ENCODE data around the gene DCLRE1B.

Gene DCLRE1B

GRCh38 chr1:113886417-113887401, 18.4 kb upstream of the DCLRE1B start:
- no peak for DNase-seq (ENCODE audit: low read depth in 1 of 2, low spot score in 1 of 2)

- no peak for DNase-seq (ENCODE audit: low read depth in 1 of 2, low spot score in 1 of 2)
Observed at GRCh38 chr1:113887402-113888175, 17.5 kb upstream of the DCLRE1B start, which contains the start of gene BCL2L15. TSS of gene BCL2L15 (minus strand) at chr1:113887581. CDS start at chr1:113887375, 206 bp downstream.

GRCh38 chr1:113890816-113891215, 14.3 kb upstream of the DCLRE1B start:
- no peak for DNase-seq (ENCODE audit: low read depth in 1 of 2, low spot score in 1 of 2)

DNA sequence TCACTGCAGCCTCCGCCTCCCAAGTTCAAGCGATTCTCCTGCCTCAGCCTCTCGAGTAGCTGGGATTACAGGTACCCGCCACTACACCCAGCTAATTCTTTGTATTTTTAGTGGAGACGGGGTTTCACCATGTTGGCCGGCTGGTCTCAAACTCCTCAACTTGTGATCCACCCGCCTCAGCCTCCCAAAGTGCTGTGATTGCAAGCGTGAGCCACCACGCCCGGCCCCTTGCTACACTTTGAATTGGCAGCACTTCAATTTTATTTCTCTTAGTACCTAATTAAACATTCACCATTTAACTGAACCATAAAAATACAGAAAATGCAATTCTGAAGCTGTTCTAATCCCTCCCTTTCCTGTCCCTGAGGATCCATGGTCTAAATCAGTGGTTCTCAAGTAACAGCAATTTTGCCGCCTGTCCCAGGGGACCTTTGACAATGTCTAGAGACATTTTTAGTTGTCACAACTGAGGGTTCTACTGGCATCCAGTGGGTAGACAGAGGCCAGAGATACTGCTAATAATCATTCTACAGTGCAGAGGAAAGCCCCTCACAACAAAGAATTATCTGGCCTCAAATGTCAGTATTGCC, 13.4 kb upstream of the DCLRE1B start:
- no peak for DNase-seq (ENCODE audit: low read depth in 1 of 2, low spot score in 1 of 2)

GRCh38 chr1:113893267-113893666, 11.9 kb upstream of the DCLRE1B start:
- no peak for DNase-seq (ENCODE audit: low read depth in 1 of 2, low spot score in 1 of 2)

- no peak for DNase-seq (ENCODE audit: low read depth in 1 of 2, low spot score in 1 of 2)
Observed at GRCh38 chr1:113895098-113895497, 10.0 kb upstream of the DCLRE1B start.

- no peak for DNase-seq (ENCODE audit: low read depth in 1 of 2, low spot score in 1 of 2)
Observed at GRCh38 chr1:113895961-113896360, 9.2 kb upstream of the DCLRE1B start.

GRCh38 chr1:113898241-113898814, 6.8 kb upstream of the DCLRE1B start:
- DNase-seq (ENCODE audit: low read depth in 1 of 2, low spot score in 1 of 2), result no peak

DNA sequence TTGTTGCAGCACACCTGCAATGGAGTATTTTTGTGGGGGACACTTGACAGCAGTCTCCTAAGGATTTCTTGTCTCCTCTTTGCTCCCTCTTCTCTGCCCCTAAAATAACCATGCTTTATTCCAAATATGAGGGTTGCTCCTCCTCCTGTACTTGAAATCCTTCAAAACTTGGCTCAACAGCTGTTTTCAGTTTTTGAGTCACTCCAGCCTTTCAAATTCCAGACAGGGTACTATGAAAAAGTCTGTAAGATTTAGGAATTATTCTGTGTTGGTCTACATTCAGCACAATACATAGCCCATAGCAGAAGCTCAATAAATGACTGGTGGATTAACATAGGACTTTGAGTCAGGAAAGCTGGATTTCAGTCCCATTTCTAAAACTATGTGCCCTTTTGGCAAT, 6.0 kb upstream of the DCLRE1B start:
- DNase-seq (ENCODE audit: low read depth in 1 of 2, low spot score in 1 of 2), result no peak

- DNase-seq (ENCODE audit: low read depth in 1 of 2, low spot score in 1 of 2), result no peak
Observed at GRCh38 chr1:113901191-113901590, 3.9 kb upstream of the DCLRE1B start.

DNA sequence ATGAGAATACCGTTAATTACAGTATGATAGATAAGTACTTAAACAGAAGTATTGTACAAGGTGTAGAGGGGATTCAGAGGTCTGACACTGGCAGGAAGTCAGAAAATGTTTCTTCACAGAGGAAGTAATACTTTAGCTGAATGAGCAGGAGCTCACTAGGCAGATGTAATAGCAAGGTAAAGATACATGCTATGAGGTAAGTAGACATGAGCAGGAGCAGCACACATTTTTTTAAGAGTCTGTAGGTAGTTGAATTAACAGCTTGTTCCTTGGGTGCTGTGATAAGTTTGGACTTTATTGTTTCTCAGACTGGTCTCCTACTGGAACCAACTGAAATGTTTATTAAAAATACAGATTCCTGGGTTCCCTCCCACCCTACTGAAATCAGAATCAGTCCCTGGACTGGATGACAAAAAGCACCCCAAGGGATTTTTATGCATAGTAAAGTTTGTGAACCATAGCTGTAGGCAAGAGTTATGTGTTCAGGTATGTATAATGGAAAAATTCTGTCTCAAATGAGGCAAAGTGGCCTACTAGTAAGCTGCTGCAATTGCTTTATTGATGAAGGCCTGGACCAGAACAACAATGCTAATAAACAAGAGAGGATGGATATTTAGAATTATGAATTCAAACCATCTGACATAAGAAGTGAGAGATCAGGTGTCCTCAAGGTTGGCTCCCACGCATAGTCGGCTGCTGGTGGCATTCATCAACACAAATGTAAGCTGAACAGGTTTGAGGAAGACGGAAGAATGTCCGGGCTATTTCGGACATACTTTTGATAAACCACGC, 1.4 kb upstream of the DCLRE1B start:
- DNase-seq (ENCODE audit: low read depth in 1 of 2, low spot score in 1 of 2), result no peak

DNA sequence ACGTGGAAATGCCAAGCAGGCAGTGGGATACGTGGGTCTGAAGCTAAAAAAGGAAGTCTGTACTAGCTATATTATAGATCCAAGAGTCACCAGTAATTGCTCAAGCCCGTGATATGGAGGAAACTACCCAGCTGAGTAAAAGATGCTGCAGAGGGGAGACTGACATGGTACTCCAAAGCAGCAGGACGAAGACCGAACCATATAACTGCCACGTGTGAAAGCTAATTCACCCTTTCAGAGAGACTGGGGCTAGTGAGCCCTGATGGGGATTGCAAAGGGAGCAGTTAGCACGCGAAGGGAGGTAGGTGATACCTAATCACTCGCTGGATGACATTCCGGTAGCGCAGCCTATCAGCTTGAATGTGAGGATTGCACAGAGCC, 843 bp upstream of the DCLRE1B start:
- DNase-seq (ENCODE audit: low read depth in 1 of 2, low spot score in 1 of 2), result no peak

GRCh38 chr1:113905435-113905861, 322 bp downstream of the DCLRE1B start:
- DNase-seq (ENCODE audit: low read depth in 1 of 2, low spot score in 1 of 2), result peak in 1 of 2 donors; percentile 6

GRCh38 chr1:113912594-113913311, 7.6 kb downstream of the DCLRE1B start:
- no peak for DNase-seq (ENCODE audit: low read depth in 1 of 2, low spot score in 1 of 2)

GRCh38 chr1:113913312-113913668, 8.2 kb downstream of the DCLRE1B start:
- no peak for DNase-seq (ENCODE audit: low read depth in 1 of 2, low spot score in 1 of 2)

DNA sequence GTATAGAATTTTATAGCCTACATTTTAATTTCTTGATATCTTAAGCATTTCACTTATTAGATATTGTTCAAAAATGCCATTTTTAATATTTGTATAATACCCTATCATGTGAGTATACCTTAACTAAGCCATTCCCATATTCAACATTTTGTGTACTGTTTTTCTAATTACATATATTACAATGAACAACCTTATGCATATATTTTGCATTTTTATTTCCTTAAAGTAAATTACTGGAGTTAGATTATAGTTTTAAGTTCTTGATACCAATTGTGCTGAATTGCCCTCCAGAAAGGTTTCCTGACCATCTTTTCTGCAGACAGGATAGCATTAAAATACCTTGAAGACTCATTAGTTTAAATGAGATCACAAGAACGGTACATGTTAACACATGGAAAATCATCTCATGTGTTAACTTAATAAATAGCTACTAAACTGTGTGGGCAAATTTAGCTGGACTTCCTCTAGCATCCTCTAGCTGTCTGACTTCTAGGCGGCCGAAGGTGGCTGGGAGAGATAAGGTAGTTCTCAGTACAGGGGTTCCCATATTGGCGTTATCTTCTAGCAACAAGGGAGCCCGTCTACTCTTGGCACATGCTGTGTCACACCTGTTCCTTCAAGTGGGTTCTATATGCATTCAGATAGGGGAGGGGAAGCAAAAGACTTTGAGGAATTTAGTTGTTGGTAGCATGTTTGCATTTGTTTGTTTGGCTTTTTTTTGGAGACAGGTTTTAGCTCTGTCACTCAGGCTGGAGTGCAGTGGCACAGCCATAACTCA, 8.9 kb downstream of the DCLRE1B start:
- DNase-seq (ENCODE audit: low read depth in 1 of 2, low spot score in 1 of 2), result no peak

DNA sequence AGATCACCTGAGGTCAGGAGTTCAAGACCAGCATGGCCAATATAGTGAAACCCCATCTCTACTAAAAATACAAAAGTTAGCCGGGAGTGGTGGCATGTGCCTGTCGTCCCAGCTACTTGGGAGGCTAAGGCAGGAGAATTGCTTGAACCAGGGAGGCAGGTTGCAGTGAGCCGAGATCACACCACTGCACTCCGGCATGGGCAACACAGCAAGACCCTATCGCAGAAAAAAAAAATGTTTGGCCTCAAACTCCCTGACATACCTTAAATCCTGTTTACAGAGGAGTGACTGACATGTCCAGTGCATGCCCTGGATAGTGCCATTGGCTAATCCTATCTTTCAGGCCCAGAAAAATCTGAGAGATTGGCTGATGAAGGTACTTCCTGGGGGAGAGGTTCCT, 11.8 kb downstream of the DCLRE1B start:
- no peak for DNase-seq (ENCODE audit: low read depth in 1 of 2, low spot score in 1 of 2)

- no peak for DNase-seq (ENCODE audit: low read depth in 1 of 2, low spot score in 1 of 2)
Observed at GRCh38 chr1:113917400-113918082, 12.4 kb downstream of the DCLRE1B start.

- no peak for DNase-seq (ENCODE audit: low read depth in 1 of 2, low spot score in 1 of 2)
Observed at GRCh38 chr1:113918243-113918642, 13.1 kb downstream of the DCLRE1B start.
